H1 (cell line): Measurements from ENCODE around the gene MFSD6L. TPM values are rescaled to one million over a fixed set of nuclear protein-coding genes. Genes with fewer than 3 reads are reported as not detected.

Source experiments
- CTCF ChIA-PET: fragments of 300-600 bp; sonication (Branson Sonifier 250); formaldehyde crosslinking; loops from one replicate; lab custom pipeline; 2021; ENCODE audit not compliant: partially characterized antibody; lab: Charles Lee
- POLR2A ChIA-PET: fragments of 300-600 bp; sonication (Branson Sonifier 250); formaldehyde crosslinking; loops from one replicate; lab custom pipeline; 2021; ENCODE audit warnings: inconsistent platforms; ENCODE audit not compliant: partially characterized antibody; lab: Charles Lee
- DNase-seq, 2 experiments: peaks; one replicate each; pipeline versions ENCODE4 v3.0.0 to v3.0.0-alpha.2; 2010 to 2022; ENCODE audit warnings: low spot score in 2 of 2, low read depth in 1 of 2, mixed read lengths in 1 of 2
- FAIRE-seq: peaks from 2 replicates; lab custom pipeline; 2011; peaks lifted over from hg19 to GRCh38; lab: Jason Lieb, UNC
- H2AFZ ChIP-seq: 2 replicates; pipeline ENCODE4 v1.8.1; 2012; ENCODE audit warnings: low read length, inconsistent platforms
- H2AK5ac ChIP-seq: 2 replicates; pipeline ENCODE4 v1.6.1; 2013; ENCODE audit warnings: low read depth, low read length
- H2BK120ac ChIP-seq: replicated peaks from 2 replicates; pipeline ENCODE3; 2013; ENCODE audit warnings: low read depth, low read length, inconsistent platforms
- H2BK12ac ChIP-seq: 2 replicates; pipeline ENCODE4 v1.6.1; 2013; ENCODE audit warnings: low read depth, low read length
- H2BK15ac ChIP-seq: 2 replicates; pipeline ENCODE4 v1.6.1; 2013; ENCODE audit warnings: low read length
- H2BK20ac ChIP-seq: 2 replicates; pipeline ENCODE4 v1.6.1; 2013; ENCODE audit warnings: low read length
- H2BK5ac ChIP-seq: 2 replicates; pipeline ENCODE4 v1.6.1; 2013; ENCODE audit warnings: low read depth, low read length
- H3K14ac ChIP-seq: 2 replicates; pipeline ENCODE4 v1.6.1; 2013; ENCODE audit warnings: inconsistent platforms; ENCODE audit not compliant: insufficient read length
- H3K18ac ChIP-seq: 2 replicates; pipeline ENCODE4 v1.6.1; 2013; ENCODE audit warnings: low read length; ENCODE audit errors: extremely low read depth
- H3K23ac ChIP-seq: 2 replicates; pipeline ENCODE4 v1.6.1; 2013; ENCODE audit warnings: inconsistent platforms; ENCODE audit not compliant: insufficient read length
- H3K23me2 ChIP-seq: 2 replicates; pipeline ENCODE4 v1.6.1; 2013; ENCODE audit warnings: low read depth, low read length
- H3K27ac ChIP-seq: 2 replicates; pipeline ENCODE4 v1.6.1; 2011; ENCODE audit warnings: low read depth, low read length, inconsistent platforms
- H3K27me3 ChIP-seq, 4 experiments: replicated peaks in 1 of 4; 1 replicate in 1 of 4; 2 replicates in 3 of 4; pipeline versions ENCODE4 v1.6.1 to v1.8.1; 2011 to 2013; ENCODE audit warnings: low read length in 3 of 4, mild to moderate bottlenecking in 3 of 4, inconsistent platforms in 2 of 4, mixed read lengths in 2 of 4, moderate library complexity in 1 of 4; ENCODE audit not compliant: control insufficient read depth in 3 of 4, insufficient read depth in 3 of 4; ENCODE audit errors: extremely low read depth in 1 of 4
- H3K36me3 ChIP-seq, 4 experiments: 2 replicates each; pipeline versions ENCODE4 v1.6.1 to v1.8.1; 2011 to 2013; ENCODE audit warnings: mild to moderate bottlenecking in 4 of 4, low read length in 3 of 4, moderate library complexity in 2 of 4, control low read depth in 1 of 4, inconsistent platforms in 1 of 4; ENCODE audit not compliant: insufficient read depth in 4 of 4, control insufficient read depth in 2 of 4
- H3K4ac ChIP-seq: replicated peaks from 2 replicates; pipeline ENCODE3; 2013; ENCODE audit warnings: low read length, low read depth, mixed read lengths, inconsistent platforms; ENCODE audit not compliant: insufficient read length
- H3K4me1 ChIP-seq, 4 experiments: replicated peaks in 1 of 4; 1 replicate in 1 of 4; 2 replicates in 3 of 4; pipeline versions ENCODE4 v1.6.1 to v1.8.1; 2011 to 2013; ENCODE audit warnings: low read length in 3 of 4, inconsistent platforms in 2 of 4, mixed read lengths in 1 of 4; ENCODE audit not compliant: insufficient read depth in 4 of 4, control insufficient read depth in 3 of 4
- H3K4me2 ChIP-seq, 2 experiments: 2 replicates each; pipeline versions ENCODE4 v1.6.1 to v1.8.1; 2011 to 2013; ENCODE audit warnings: low read depth in 2 of 2, low read length in 2 of 2, control low read depth in 1 of 2, inconsistent platforms in 1 of 2, mild to moderate bottlenecking in 1 of 2; ENCODE audit not compliant: insufficient read depth in 1 of 2
- H3K4me3 ChIP-seq, 4 experiments: fragments of 200-600, 300-600 bp in 1 of 4; sonication (generic), shearing (Covaris generic), sonication (Bioruptor Twin) in 1 of 4; 2 replicates each; pipeline versions ENCODE4 v1.5.1 to v1.8.1; 2011 to 2016; ENCODE audit warnings: low read length in 4 of 4, low read depth in 3 of 4, control low read depth in 2 of 4, inconsistent platforms in 2 of 4, mild to moderate bottlenecking in 2 of 4, mixed read lengths in 1 of 4, moderate library complexity in 1 of 4; ENCODE audit not compliant: insufficient read depth in 2 of 4; ENCODE audit errors: extremely low read depth in 1 of 4
- H3K56ac ChIP-seq: replicated peaks from 2 replicates; pipeline ENCODE3; 2013; ENCODE audit warnings: low read depth, mild to moderate bottlenecking, mixed read lengths, low read length, inconsistent platforms; ENCODE audit not compliant: insufficient read length
- H3K79me1 ChIP-seq: 2 replicates; pipeline ENCODE4 v1.6.1; 2013; ENCODE audit warnings: low read depth, low read length, control low read depth
- H3K79me2 ChIP-seq, 2 experiments: 2 replicates each; pipeline versions ENCODE4 v1.6.1 to v1.8.1; 2012 to 2013; ENCODE audit warnings: low read length in 2 of 2, mild to moderate bottlenecking in 2 of 2, inconsistent platforms in 1 of 2; ENCODE audit not compliant: insufficient read depth in 2 of 2, control insufficient read depth in 1 of 2
- H3K9ac ChIP-seq, 4 experiments: replicated peaks in 1 of 4; 1 replicate in 1 of 4; 2 replicates in 3 of 4; pipeline versions ENCODE4 v1.6.1 to v1.8.1; 2011 to 2013; ENCODE audit warnings: low read depth in 3 of 4, low read length in 3 of 4, control low read depth in 2 of 4, mild to moderate bottlenecking in 2 of 4, moderate library complexity in 2 of 4, inconsistent platforms in 1 of 4; ENCODE audit errors: extremely low read depth in 1 of 4
- H3K9me3 ChIP-seq, 2 experiments: 2 replicates each; pipeline versions ENCODE4 v1.6.1 to v1.8.1; 2012 to 2013; ENCODE audit warnings: mild to moderate bottlenecking in 2 of 2, moderate library complexity in 2 of 2, control low read depth in 1 of 2, inconsistent platforms in 1 of 2, low read depth in 1 of 2, low read length in 1 of 2, mixed read lengths in 1 of 2; ENCODE audit not compliant: insufficient read depth in 2 of 2
- H4K20me1 ChIP-seq, 2 experiments: replicated peaks in 1 of 2; 2 replicates each; pipeline versions ENCODE3 to v1.8.1; 2011 to 2013; ENCODE audit warnings: inconsistent platforms in 2 of 2, low read length in 2 of 2, mild to moderate bottlenecking in 1 of 2; ENCODE audit not compliant: insufficient read depth in 2 of 2, control insufficient read depth in 1 of 2
- H4K5ac ChIP-seq: 2 replicates; pipeline ENCODE4 v1.6.1; 2013; ENCODE audit warnings: low read length, low read depth, mixed read lengths, inconsistent platforms; ENCODE audit not compliant: insufficient read length
- H4K8ac ChIP-seq: 2 replicates; pipeline ENCODE4 v1.8.0; 2013; ENCODE audit warnings: mild to moderate bottlenecking, moderate library complexity, low read length, inconsistent platforms; ENCODE audit not compliant: insufficient read depth; ENCODE audit errors: extremely low read depth
- H4K91ac ChIP-seq: replicated peaks from 2 replicates; pipeline ENCODE3; 2013; ENCODE audit warnings: low read length, mixed read lengths, inconsistent platforms; ENCODE audit not compliant: insufficient read length
- CEBPB ChIP-seq: IDR thresholded peaks from 2 replicates; pipeline ENCODE4 v1.6.1; 2012; ENCODE audit warnings: low read depth, low read length
- CTBP2 ChIP-seq: IDR thresholded peaks from 2 replicates; pipeline ENCODE4 v1.7.0; 2011; ENCODE audit warnings: borderline replicate concordance, mild to moderate bottlenecking, moderate library complexity, mixed read lengths, low read length; ENCODE audit not compliant: insufficient read depth, insufficient read length
- GTF2F1 ChIP-seq: IDR thresholded peaks from 2 replicates; pipeline ENCODE4 v1.6.1; 2012; ENCODE audit warnings: low read depth, low read length, improper control_type of control experiment, borderline replicate concordance
- HDAC2 ChIP-seq, 2 experiments: fragments of 300-600 bp in 1 of 2; sonication (generic) in 1 of 2; IDR thresholded peaks; 2 replicates each; pipeline ENCODE4 v1.6.1; 2011 to 2012; ENCODE audit warnings: low read depth in 2 of 2, low read length in 2 of 2, mild to moderate bottlenecking in 2 of 2, moderate library complexity in 2 of 2, borderline replicate concordance in 1 of 2, inconsistent platforms in 1 of 2
- KDM1A ChIP-seq: fragments of 200-600, 300-600 bp; sonication (generic); IDR thresholded peaks from 2 replicates; pipeline ENCODE4 v1.7.1; 2016; ENCODE audit warnings: mild to moderate bottlenecking, low read length, borderline replicate concordance
- RBBP5 ChIP-seq: IDR thresholded peaks from 2 replicates; pipeline ENCODE4 v1.7.1; 2012; ENCODE audit warnings: low read depth, mild to moderate bottlenecking, inconsistent platforms, low read length, moderate library complexity, borderline replicate concordance
- RFX5 ChIP-seq: IDR thresholded peaks from 2 replicates; pipeline ENCODE4 v1.6.1; 2011; ENCODE audit warnings: low read depth, low read length, improper control_type of control experiment, borderline replicate concordance
- TBP ChIP-seq: IDR thresholded peaks from 2 replicates; pipeline ENCODE4 v1.6.1; 2011; ENCODE audit warnings: low read depth, low read length, improper control_type of control experiment
- WGBS, 2 experiments: shearing (Covaris generic) in 1 of 2; methylation state at CpG; one replicate each; pipeline versions ENCODE4 v1.1.6 to v1.1.7; 2013 to 2015; ENCODE audit warnings: low lambda C conversion rate in 2 of 2, mixed read lengths in 2 of 2, inconsistent platforms in 1 of 2, low coverage in 1 of 2, missing lambda C conversion rate in 1 of 2; ENCODE audit not compliant: insufficient replicate concordance in 2 of 2, insufficient coverage in 1 of 2, insufficient read length in 1 of 2; ENCODE audit errors: extremely low coverage in 1 of 2, missing lambda C conversion rate in 1 of 2; 5-methylcytosine and 5-hydroxymethylcytosine counted together
- polyA plus RNA-seq, 7 experiments: library from polyadenylated mRNA; depleted of rRNA in 3 of 7; stranded (reverse) in 5 of 7; unstranded in 2 of 7; fragments of >200 nt in 5 of 7; fragments of 200-250 nt in 2 of 7; gene quantifications; 1 replicate in 5 of 7; 2 replicates in 1 of 7; 4 replicates in 1 of 7; pipeline versions ENCODE4 v1.2.1 to v1.2.3, GENCODE V29; 2011 to 2013; ENCODE audit warnings: missing spikeins in 2 of 7, mixed read lengths in 2 of 7
- total RNA-seq: library from RNA; stranded (reverse); fragmentation: NEBNext Ultra II Directional; extraction: Animal tissue kit (Norgen Biotek cat#: 25700); gene quantifications from 2 replicates; pipeline ENCODE4 v1.2.1, GENCODE V29; 2021
- TF ChIP-seq, protein P1 (sequence below): IDR thresholded peaks from 2 replicates; pipeline ENCODE4 v1.6.1; 2011; ENCODE audit warnings: low read length, improper control_type of control experiment
- TF ChIP-seq, protein P2 (sequence below), 3 experiments: IDR thresholded peaks; 1 replicate in 2 of 3; 2 replicates in 1 of 3; pipeline versions ENCODE4 v1.5.1 to v1.6.1; 2011; ENCODE audit warnings: low read length in 3 of 3, mild to moderate bottlenecking in 3 of 3, inconsistent platforms in 2 of 3, low read depth in 1 of 3, moderate library complexity in 1 of 3; ENCODE audit not compliant: insufficient read depth in 1 of 3; ENCODE audit errors: control extremely low read depth in 1 of 3

Gene MFSD6L
- total and polyA plus RNA-seq, 2 of the 8 experiments (the other 6 are each of a cell fraction or from before 2014, with no cell fraction given): 2.6 to 2.7 TPM

DNA sequence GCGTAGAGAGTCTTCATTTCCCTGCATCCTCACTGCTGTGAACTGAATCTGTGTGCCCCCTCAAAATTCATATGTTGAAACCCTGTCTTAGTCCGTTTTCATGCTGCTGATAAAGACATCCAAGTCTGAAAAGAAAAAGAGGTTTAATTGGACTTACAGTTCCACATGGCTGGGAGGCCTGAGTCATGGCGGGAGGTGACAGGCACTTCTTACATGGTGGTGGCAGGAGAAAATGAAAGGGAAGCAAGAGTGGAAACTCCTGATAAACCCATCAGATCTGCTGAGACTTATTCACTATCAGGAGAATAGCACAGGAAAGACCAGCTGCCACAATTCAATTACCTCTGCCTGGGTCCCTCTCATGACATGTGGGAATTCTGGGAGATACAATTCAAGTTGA is 51.4 kb downstream of the MFSD6L start:
- Histone ChIP-seq H2BK5ac (no peak overlapping the region), H4K20me1 (no peaks in the 10 kb centered on the region), H3K4me2 (no peak overlapping the region), H2BK12ac (no peak overlapping the region), H4K91ac (no peak overlapping the region), H3K56ac (no peak overlapping the region), H3K36me3 (no peaks in the 10 kb centered on the region), H2BK120ac (no peak overlapping the region), H3K79me2 (no peaks in the 10 kb centered on the region), H2BK20ac (no peak overlapping the region), H4K8ac (no peak overlapping the region), H3K9ac (no peak overlapping the region), H3K27me3 (peaks cover 0 to 5% (median 0%) of the 10 kb centered on the region in 4 experiments; a peak in 2 of 7 replicates), H2BK15ac (no peak overlapping the region), H3K4me1 (peaks cover 0 to 5% (median 0%) of the 10 kb centered on the region in 4 experiments; a peak in 1 of 7 replicates), H3K4me3 (no peak overlapping the region), H3K27ac (no peak overlapping the region), H2AK5ac (no peak overlapping the region), H3K79me1 (no peaks in the 10 kb centered on the region), H2AFZ (no peak overlapping the region), H3K18ac (no peak overlapping the region), H3K14ac (no peak overlapping the region), H3K9me3 (no peaks in the 10 kb centered on the region), H3K23me2 (peaks cover 6% of the 10 kb centered on the region), H3K4ac (no peak overlapping the region), H3K23ac (no peak overlapping the region), H4K5ac (no peak overlapping the region)
- POLR2A ChIA-PET: no interaction called here
- WGBS, 2 experiments: 89% methylated on average over 3 of the region's 3 CpGs; no CpG with 5 or more reads in 1 of the 2 experiments
- no peak for FAIRE-seq
- no peak for DNase-seq
- CTCF ChIA-PET: interaction anchor here (1.0 to 2.3 kb wide), 4 partner anchors 9 to 91 kb away, joined by 3 to 15 read pairs (median 6); no protein-coding TSS in a partner anchor
- TF ChIP-seq TBP (no peak), CEBPB (no peak), KDM1A (no peak), CTBP2 (no peak), HDAC2 (IDR thresholded peaks at IDR 0.05; ENCODE audit: borderline replicate concordance in 1 of 2, low read depth in 2 of 2, low read length in 2 of 2) (no peak), RFX5 (no peak), RBBP5 (no peak), GTF2F1 (no peak)
- TF ChIP-seq, protein P1, sequence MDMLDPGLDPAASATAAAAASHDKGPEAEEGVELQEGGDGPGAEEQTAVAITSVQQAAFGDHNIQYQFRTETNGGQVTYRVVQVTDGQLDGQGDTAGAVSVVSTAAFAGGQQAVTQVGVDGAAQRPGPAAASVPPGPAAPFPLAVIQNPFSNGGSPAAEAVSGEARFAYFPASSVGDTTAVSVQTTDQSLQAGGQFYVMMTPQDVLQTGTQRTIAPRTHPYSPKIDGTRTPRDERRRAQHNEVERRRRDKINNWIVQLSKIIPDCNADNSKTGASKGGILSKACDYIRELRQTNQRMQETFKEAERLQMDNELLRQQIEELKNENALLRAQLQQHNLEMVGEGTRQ: no peak
- TF ChIP-seq, protein P2, sequence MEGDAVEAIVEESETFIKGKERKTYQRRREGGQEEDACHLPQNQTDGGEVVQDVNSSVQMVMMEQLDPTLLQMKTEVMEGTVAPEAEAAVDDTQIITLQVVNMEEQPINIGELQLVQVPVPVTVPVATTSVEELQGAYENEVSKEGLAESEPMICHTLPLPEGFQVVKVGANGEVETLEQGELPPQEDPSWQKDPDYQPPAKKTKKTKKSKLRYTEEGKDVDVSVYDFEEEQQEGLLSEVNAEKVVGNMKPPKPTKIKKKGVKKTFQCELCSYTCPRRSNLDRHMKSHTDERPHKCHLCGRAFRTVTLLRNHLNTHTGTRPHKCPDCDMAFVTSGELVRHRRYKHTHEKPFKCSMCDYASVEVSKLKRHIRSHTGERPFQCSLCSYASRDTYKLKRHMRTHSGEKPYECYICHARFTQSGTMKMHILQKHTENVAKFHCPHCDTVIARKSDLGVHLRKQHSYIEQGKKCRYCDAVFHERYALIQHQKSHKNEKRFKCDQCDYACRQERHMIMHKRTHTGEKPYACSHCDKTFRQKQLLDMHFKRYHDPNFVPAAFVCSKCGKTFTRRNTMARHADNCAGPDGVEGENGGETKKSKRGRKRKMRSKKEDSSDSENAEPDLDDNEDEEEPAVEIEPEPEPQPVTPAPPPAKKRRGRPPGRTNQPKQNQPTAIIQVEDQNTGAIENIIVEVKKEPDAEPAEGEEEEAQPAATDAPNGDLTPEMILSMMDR (IDR thresholded peaks at IDR 0.05; ENCODE audit: control extremely low read depth in 1 of 3, insufficient read depth in 1 of 3, low read depth in 1 of 3, low read length in 3 of 3): no peak
